ENCODE results near the gene ANKRD31. TPM values are rescaled to one million over a fixed set of nuclear protein-coding genes. Genes with fewer than 3 reads are reported as not detected.

Gene ANKRD31
- total RNA-seq, 1 experiment from 2014 or later: 0.15 TPM

DNA sequence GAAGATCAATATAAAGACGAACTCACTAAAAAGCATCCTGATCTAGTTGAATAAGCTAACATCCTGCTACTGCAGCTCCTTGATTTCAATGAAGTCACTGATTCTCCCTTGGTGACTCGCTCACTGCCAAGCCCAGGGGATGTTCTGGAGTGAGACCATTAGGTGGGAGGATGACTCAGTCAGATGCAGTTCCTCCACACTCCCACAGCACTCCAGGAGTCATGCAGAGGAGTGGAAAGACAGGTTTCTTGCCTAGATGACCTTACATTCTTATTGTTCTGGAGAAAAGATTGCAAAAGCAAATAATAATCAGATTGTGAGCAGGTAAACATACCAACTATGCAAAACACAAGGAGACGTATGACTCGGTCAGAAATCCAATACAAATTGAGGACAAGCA is 199.6 kb downstream of the ANKRD31 start:
- BruUV-seq (replicated peaks): no TSS peak
- H3K9me3 ChIP-seq (ENCODE audit: low read depth, low read length, poor library complexity, severe bottlenecking): no peaks in the 10 kb centered on the region
- no peak overlapping the region for H3K27ac ChIP-seq (ENCODE audit: low read depth, low read length, poor library complexity, severe bottlenecking)
- intact Hi-C loops (cut with micrococcal nuclease; ENCODE audit: unreplicated experiment): no loop called here
- ChIA-PET CTCF (no interaction called here), POLR2A (ENCODE audit: low non-redundant PET) (no interaction called here)
- H3K4me1 ChIP-seq (ENCODE audit: insufficient read depth, low read length, poor library complexity, severe bottlenecking): no peaks in the 10 kb centered on the region
- peak; percentile 50 for DNase-seq (ENCODE audit: low spot score)
- H3K4me3 ChIP-seq (ENCODE audit: low read depth, low read length, poor library complexity, severe bottlenecking): no peak overlapping the region
- TF ChIP-seq, protein P1, sequence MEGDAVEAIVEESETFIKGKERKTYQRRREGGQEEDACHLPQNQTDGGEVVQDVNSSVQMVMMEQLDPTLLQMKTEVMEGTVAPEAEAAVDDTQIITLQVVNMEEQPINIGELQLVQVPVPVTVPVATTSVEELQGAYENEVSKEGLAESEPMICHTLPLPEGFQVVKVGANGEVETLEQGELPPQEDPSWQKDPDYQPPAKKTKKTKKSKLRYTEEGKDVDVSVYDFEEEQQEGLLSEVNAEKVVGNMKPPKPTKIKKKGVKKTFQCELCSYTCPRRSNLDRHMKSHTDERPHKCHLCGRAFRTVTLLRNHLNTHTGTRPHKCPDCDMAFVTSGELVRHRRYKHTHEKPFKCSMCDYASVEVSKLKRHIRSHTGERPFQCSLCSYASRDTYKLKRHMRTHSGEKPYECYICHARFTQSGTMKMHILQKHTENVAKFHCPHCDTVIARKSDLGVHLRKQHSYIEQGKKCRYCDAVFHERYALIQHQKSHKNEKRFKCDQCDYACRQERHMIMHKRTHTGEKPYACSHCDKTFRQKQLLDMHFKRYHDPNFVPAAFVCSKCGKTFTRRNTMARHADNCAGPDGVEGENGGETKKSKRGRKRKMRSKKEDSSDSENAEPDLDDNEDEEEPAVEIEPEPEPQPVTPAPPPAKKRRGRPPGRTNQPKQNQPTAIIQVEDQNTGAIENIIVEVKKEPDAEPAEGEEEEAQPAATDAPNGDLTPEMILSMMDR (conservative IDR thresholded peaks at IDR 0.05; ENCODE audit: low read depth, low read length): no peak
- TF ChIP-seq EZH2 (IDR thresholded peaks at IDR 0.05; ENCODE audit: borderline replicate concordance, low read depth, low read length, poor library complexity, severe bottlenecking): no peak
- no peaks in the 10 kb centered on the region for H3K36me3 ChIP-seq (ENCODE audit: insufficient read depth, low read length, poor library complexity, severe bottlenecking)
- H3K27me3 ChIP-seq (replicated peaks; ENCODE audit: insufficient read depth, low read depth, low read length, poor library complexity): no peaks in the 10 kb centered on the region

GRCh38 chr5:75034137-75034739 is 202.4 kb downstream of the ANKRD31 start:
- BruUV-seq (replicated peaks): no TSS peak
- no peaks in the 10 kb centered on the region for H3K4me1 ChIP-seq (ENCODE audit: insufficient read depth, low read length, poor library complexity, severe bottlenecking)
- DNase-seq (ENCODE audit: low spot score): no peak
- H3K27me3 ChIP-seq (replicated peaks; ENCODE audit: insufficient read depth, low read depth, low read length, poor library complexity): no peaks in the 10 kb centered on the region
- TF ChIP-seq EZH2 (IDR thresholded peaks at IDR 0.05; ENCODE audit: borderline replicate concordance, low read depth, low read length, poor library complexity, severe bottlenecking): no peak
- TF ChIP-seq, protein P1 (conservative IDR thresholded peaks at IDR 0.05; ENCODE audit: low read depth, low read length): no peak
- intact Hi-C loops (cut with micrococcal nuclease; ENCODE audit: unreplicated experiment): no loop called here
- H3K4me3 ChIP-seq (ENCODE audit: low read depth, low read length, poor library complexity, severe bottlenecking): no peak overlapping the region
- no peaks in the 10 kb centered on the region for H3K9me3 ChIP-seq (ENCODE audit: low read depth, low read length, poor library complexity, severe bottlenecking)
- no peaks in the 10 kb centered on the region for H3K36me3 ChIP-seq (ENCODE audit: insufficient read depth, low read length, poor library complexity, severe bottlenecking)
- CTCF ChIA-PET: no interaction called here
- POLR2A ChIA-PET (ENCODE audit: low non-redundant PET): no interaction called here
- no peak overlapping the region for H3K27ac ChIP-seq (ENCODE audit: low read depth, low read length, poor library complexity, severe bottlenecking)

DNA sequence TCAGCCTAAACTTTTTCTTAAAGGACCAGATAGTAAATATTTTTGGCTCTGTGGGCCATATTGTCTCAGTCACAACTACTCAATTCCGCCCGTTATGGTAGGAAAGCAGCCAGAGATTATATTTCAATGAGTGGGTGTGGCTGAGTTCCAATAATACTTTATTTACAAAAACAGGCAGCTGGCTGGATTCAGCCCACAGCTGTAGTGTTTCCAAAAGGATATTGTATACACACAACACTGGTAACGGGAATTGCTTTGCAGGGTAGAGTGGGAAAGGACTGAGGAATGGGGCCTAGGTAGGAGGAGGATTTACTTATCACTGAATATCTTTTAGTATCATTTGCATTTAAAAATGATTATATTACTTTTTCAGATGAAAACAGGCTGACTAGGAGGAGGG is 205.3 kb downstream of the ANKRD31 start:
- no peaks in the 10 kb centered on the region for H3K9me3 ChIP-seq (ENCODE audit: low read depth, low read length, poor library complexity, severe bottlenecking)
- no peak overlapping the region for H3K27ac ChIP-seq (ENCODE audit: low read depth, low read length, poor library complexity, severe bottlenecking)
- no peaks in the 10 kb centered on the region for H3K27me3 ChIP-seq (replicated peaks; ENCODE audit: insufficient read depth, low read depth, low read length, poor library complexity)
- TF ChIP-seq, protein P1 (conservative IDR thresholded peaks at IDR 0.05; ENCODE audit: low read depth, low read length): no peak
- intact Hi-C loops (cut with micrococcal nuclease; ENCODE audit: unreplicated experiment): no loop called here
- DNase-seq (ENCODE audit: low spot score): no peak
- BruUV-seq (replicated peaks): no TSS peak
- H3K4me3 ChIP-seq (ENCODE audit: low read depth, low read length, poor library complexity, severe bottlenecking): no peak overlapping the region
- CTCF ChIA-PET: no interaction called here
- H3K4me1 ChIP-seq (ENCODE audit: insufficient read depth, low read length, poor library complexity, severe bottlenecking): no peaks in the 10 kb centered on the region
- POLR2A ChIA-PET (ENCODE audit: low non-redundant PET): no interaction called here
- H3K36me3 ChIP-seq (ENCODE audit: insufficient read depth, low read length, poor library complexity, severe bottlenecking): no peaks in the 10 kb centered on the region

Data from A673 (cell line).